NT2/D1 (cell line): ENCODE results near the gene C1orf116.

Source experiments
- DNase-seq: peaks from one replicate; pipeline ENCODE4 v3.0.0-alpha.2; 2011; ENCODE audit warnings: low read depth, low spot score
- H3K27me3 ChIP-seq: 2 replicates; pipeline ENCODE4 v1.6.0; 2011; ENCODE audit warnings: mild to moderate bottlenecking; ENCODE audit not compliant: insufficient read length, insufficient read depth
- H3K36me3 ChIP-seq: 2 replicates; pipeline ENCODE4 v1.6.1; 2011; ENCODE audit warnings: mild to moderate bottlenecking, low read length, mixed read lengths; ENCODE audit not compliant: insufficient read depth, insufficient read length
- H3K4me1 ChIP-seq: 2 replicates; pipeline ENCODE4 v1.5.1; 2011; ENCODE audit not compliant: insufficient read depth, insufficient read length
- H3K4me3 ChIP-seq: 2 replicates; pipeline ENCODE4 v1.5.1; 2011; ENCODE audit warnings: low read depth; ENCODE audit not compliant: insufficient read length
- H3K9ac ChIP-seq: 2 replicates; pipeline ENCODE4 v1.6.0; 2011; ENCODE audit warnings: low read depth; ENCODE audit not compliant: insufficient read length
- H3K9me3 ChIP-seq: 2 replicates; pipeline ENCODE4 v1.5.1; 2011; ENCODE audit warnings: mild to moderate bottlenecking, low read length; ENCODE audit not compliant: insufficient read depth
- SUZ12 ChIP-seq: IDR thresholded peaks from 2 replicates; pipeline ENCODE4 v1.6.1; 2011; ENCODE audit not compliant: insufficient read length, insufficient read depth; ENCODE audit errors: extremely low read depth
- YY1 ChIP-seq: IDR thresholded peaks from 2 replicates; pipeline ENCODE4 v1.6.1; 2011; ENCODE audit not compliant: insufficient read length, insufficient read depth
- ZNF274 ChIP-seq: IDR thresholded peaks from 2 replicates; pipeline ENCODE4 v1.6.1; 2011; ENCODE audit warnings: mild to moderate bottlenecking, low read depth, low read length

C1orf116 gene

DNA sequence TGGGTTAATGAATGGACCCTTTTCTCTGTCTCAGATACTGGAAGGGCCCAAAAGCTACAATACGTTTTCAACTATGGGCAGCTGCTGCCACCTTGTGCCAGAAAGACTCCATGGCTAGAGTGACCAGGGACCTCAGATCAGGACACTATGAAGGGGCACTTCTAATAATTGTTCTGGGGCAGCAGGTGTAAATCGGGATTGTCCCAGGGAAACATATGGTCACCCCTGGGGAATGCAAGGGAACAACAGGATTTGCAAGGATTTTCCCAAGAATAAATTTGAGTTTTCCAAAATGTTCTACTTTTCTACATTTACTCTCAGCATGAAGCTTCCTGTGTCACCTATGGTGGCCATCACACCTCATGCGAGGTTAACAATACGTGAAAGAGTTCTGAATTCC is 50.3 kb downstream of the C1orf116 start:
- TF ChIP-seq SUZ12 (no peak), YY1 (no peak), ZNF274 (no peak)
- Histone ChIP-seq H3K36me3 (no peaks in the 10 kb centered on the region), H3K4me1 (no peaks in the 10 kb centered on the region), H3K4me3 (no peak overlapping the region), H3K9me3 (no peaks in the 10 kb centered on the region), H3K27me3 (peaks cover 5% of the 10 kb centered on the region), H3K9ac (no peak overlapping the region)
- no peak for DNase-seq

GRCh38 chr1:206979379-206980043 is 53.0 kb downstream of the C1orf116 start:
- TF ChIP-seq YY1: no peak
- no peak for TF ChIP-seq ZNF274
- TF ChIP-seq SUZ12: no peak
- no peak overlapping the region for H3K4me3 ChIP-seq
- DNase-seq: no peak

GRCh38 chr1:206978259-206978658 is 54.3 kb downstream of the C1orf116 start:
- peaks cover 2% of the 10 kb centered on the region for H3K27me3 ChIP-seq

More at GRCh38 chr1:206979379-206980043, 53.0 kb downstream of the C1orf116 start:
- H3K9me3 ChIP-seq: no peaks in the 10 kb centered on the region
- peaks cover 5% of the 10 kb centered on the region for H3K27me3 ChIP-seq
- H3K36me3 ChIP-seq: no peaks in the 10 kb centered on the region
- no peaks in the 10 kb centered on the region for H3K4me1 ChIP-seq
- H3K9ac ChIP-seq: no peak overlapping the region

DNA sequence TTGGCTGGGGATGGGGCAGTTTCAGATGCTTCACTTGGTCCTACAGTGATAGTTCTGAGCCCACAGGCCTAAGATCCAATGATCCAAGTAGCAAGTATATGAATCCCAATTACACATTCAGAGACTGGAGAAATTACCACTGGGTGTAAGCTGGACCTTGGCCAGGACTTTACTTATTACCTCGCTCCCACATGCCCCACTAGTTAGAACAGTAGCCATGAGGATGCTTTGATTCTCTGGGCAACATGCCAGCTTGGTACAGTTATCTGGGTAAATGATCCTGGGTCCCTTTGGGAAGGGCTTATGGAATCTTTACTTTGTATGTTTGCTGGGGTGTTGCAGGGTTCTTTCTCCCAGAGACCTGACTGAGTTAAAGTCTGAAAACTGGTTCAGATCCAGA is 57.2 kb downstream of the C1orf116 start:
- Histone ChIP-seq H3K9me3 (no peaks in the 10 kb centered on the region), H3K27me3 (no peaks in the 10 kb centered on the region)
- DNase-seq: no peak

More at GRCh38 chr1:206978259-206978658, 54.3 kb downstream of the C1orf116 start:
- H3K4me3 ChIP-seq: no peak overlapping the region
- H3K36me3 ChIP-seq: no peaks in the 10 kb centered on the region
- no peaks in the 10 kb centered on the region for H3K4me1 ChIP-seq
- DNase-seq: no peak
- H3K9ac ChIP-seq: no peak overlapping the region
- TF ChIP-seq YY1 (no peak), ZNF274 (no peak), SUZ12 (no peak)
- no peaks in the 10 kb centered on the region for H3K9me3 ChIP-seq

GRCh38 chr1:206974140-206974539 is 58.4 kb downstream of the C1orf116 start:
- Histone ChIP-seq H3K36me3 (no peaks in the 10 kb centered on the region), H3K9ac (no peak overlapping the region), H3K4me3 (no peak overlapping the region), H3K4me1 (no peaks in the 10 kb centered on the region), H3K27me3 (no peaks in the 10 kb centered on the region), H3K9me3 (no peaks in the 10 kb centered on the region)
- TF ChIP-seq YY1 (no peak), ZNF274 (no peak), SUZ12 (no peak)
- no peak for DNase-seq

More for the DNA sequence above, 57.2 kb downstream of the C1orf116 start:
- no peaks in the 10 kb centered on the region for H3K4me1 ChIP-seq
- H3K36me3 ChIP-seq: no peaks in the 10 kb centered on the region
- TF ChIP-seq YY1 (no peak), SUZ12 (no peak), ZNF274 (no peak)
- H3K4me3 ChIP-seq: no peak overlapping the region
- no peak overlapping the region for H3K9ac ChIP-seq

- Histone ChIP-seq H3K9me3 (no peaks in the 10 kb centered on the region), H3K4me3 (no peak overlapping the region), H3K27me3 (no peaks in the 10 kb centered on the region), H3K36me3 (no peaks in the 10 kb centered on the region), H3K4me1 (no peaks in the 10 kb centered on the region), H3K9ac (no peak overlapping the region)
- TF ChIP-seq ZNF274 (no peak), YY1 (no peak), SUZ12 (no peak)
- no peak for DNase-seq
These were observed 59.8 kb downstream of the C1orf116 start for GRCh38 chr1:206972728-206973127.

GRCh38 chr1:206971029-206971655 is 61.4 kb downstream of the C1orf116 start:
- no peaks in the 10 kb centered on the region for H3K27me3 ChIP-seq
- no peak overlapping the region for H3K9ac ChIP-seq
- no peak for DNase-seq

More at GRCh38 chr1:206971029-206971655, 61.4 kb downstream of the C1orf116 start:
- TF ChIP-seq YY1 (no peak), ZNF274 (no peak), SUZ12 (no peak)
- Histone ChIP-seq H3K4me1 (no peaks in the 10 kb centered on the region), H3K36me3 (no peaks in the 10 kb centered on the region), H3K9me3 (no peaks in the 10 kb centered on the region), H3K4me3 (no peak overlapping the region)
